Fibroblast of gingiva (primary cell): ENCODE results near the gene EVI5.
"Not testable (repeated sequence)": the region's sequence is repeated elsewhere in the genome, so short reads cannot be mapped to it uniquely, and the experiment has no call there.

Experiments
- DNase-seq: peaks from one replicate; pipeline ENCODE4 v3.0.0-alpha.2; 2011; ENCODE audit warnings: low read depth

EVI5 gene

GRCh38 chr1:92791487-92792066 is 6.7 kb upstream of the EVI5 start:
- DNase-seq: no peak

- no peak for DNase-seq
These were observed 6.0 kb upstream of the EVI5 start for GRCh38 chr1:92790867-92791266.

GRCh38 chr1:92790081-92790480 is 5.2 kb upstream of the EVI5 start:
- DNase-seq: no peak

GRCh38 chr1:92786111-92786901 is 1.4 kb upstream of the EVI5 start:
- no peak for DNase-seq

- peak; percentile 44 for DNase-seq
These were observed 778 bp downstream of the EVI5 start for GRCh38 chr1:92784021-92784638.

GRCh38 chr1:92783550-92783949 is 1.4 kb downstream of the EVI5 start:
- peak; percentile 27 for DNase-seq

- DNase-seq: no peak
These were observed 6.5 kb downstream of the EVI5 start for GRCh38 chr1:92778376-92778775.

GRCh38 chr1:92774407-92774806 is 10.5 kb downstream of the EVI5 start:
- DNase-seq: no peak

- DNase-seq: not testable (repeated sequence)
These were observed 11.2 kb downstream of the EVI5 start for GRCh38 chr1:92773749-92774148.

GRCh38 chr1:92769856-92770255 is 15.1 kb downstream of the EVI5 start:
- DNase-seq: no peak

- no peak for DNase-seq
These were observed 16.0 kb downstream of the EVI5 start for GRCh38 chr1:92768915-92769314.

- DNase-seq: no peak
These were observed 16.6 kb downstream of the EVI5 start for GRCh38 chr1:92768296-92768695.

- DNase-seq: no peak
These were observed 20.8 kb downstream of the EVI5 start for GRCh38 chr1:92764116-92764515.

- no peak for DNase-seq
These were observed 22.6 kb downstream of the EVI5 start for GRCh38 chr1:92762355-92762754.

- DNase-seq: peak; percentile 64
These were observed 25.5 kb downstream of the EVI5 start for GRCh38 chr1:92759361-92759760.

GRCh38 chr1:92756537-92756936 is 28.4 kb downstream of the EVI5 start:
- no peak for DNase-seq

- peak; percentile 42 for DNase-seq
These were observed 29.1 kb downstream of the EVI5 start for GRCh38 chr1:92755541-92756461.

- DNase-seq: no peak
These were observed 30.2 kb downstream of the EVI5 start for GRCh38 chr1:92754719-92755050.

- DNase-seq: peak; percentile 81
These were observed 30.7 kb downstream of the EVI5 start for GRCh38 chr1:92754000-92754718.

- no peak for DNase-seq
These were observed 32.2 kb downstream of the EVI5 start for GRCh38 chr1:92752719-92753118.

- DNase-seq: peak; percentile 76
These were observed 35.8 kb downstream of the EVI5 start for GRCh38 chr1:92749024-92749634.
